GM21381 (cell line): ENCODE results near the gene CCNL2.
"Not testable (repeated sequence)": the region's sequence is repeated elsewhere in the genome, so short reads cannot be mapped to it uniquely, and the experiment has no call there.

ENCODE experiments used
- ATAC-seq: cut with Tn5 transposase; IDR thresholded peaks from one replicate; pipeline ENCODE4 v1.9.1; 2021; ENCODE audit warnings: mild to moderate bottlenecking, moderate library complexity; ENCODE audit not compliant: unreplicated experiment

CCNL2 gene

DNA sequence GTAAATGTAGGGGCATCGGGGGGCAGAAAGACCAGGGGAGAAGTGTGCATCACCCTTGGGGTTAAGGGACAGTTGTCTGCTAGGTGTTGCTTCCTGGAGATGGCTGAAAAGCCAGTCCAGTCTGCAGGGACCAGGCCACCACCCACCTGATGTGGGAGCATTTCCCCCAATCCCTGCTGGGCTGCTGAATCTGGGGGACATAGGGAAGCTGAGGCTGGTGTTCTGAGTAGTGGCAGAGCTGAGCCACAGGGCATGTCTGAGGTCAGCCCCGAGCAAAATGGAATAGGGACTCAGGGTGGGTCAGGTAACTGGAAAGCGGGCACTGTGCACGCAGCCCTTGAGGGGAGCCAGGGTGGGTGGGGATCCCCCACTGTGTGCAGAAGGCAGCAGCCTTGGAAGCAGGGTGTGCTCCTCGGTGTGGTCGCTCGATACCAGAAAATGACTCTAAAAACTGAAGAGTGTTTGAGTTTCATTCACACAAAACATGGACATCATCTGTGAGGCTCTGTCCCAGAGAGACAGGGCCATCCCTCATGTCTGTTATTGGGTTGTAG is 2.4 kb upstream of the CCNL2 start:
- no peak for ATAC-seq

DNA sequence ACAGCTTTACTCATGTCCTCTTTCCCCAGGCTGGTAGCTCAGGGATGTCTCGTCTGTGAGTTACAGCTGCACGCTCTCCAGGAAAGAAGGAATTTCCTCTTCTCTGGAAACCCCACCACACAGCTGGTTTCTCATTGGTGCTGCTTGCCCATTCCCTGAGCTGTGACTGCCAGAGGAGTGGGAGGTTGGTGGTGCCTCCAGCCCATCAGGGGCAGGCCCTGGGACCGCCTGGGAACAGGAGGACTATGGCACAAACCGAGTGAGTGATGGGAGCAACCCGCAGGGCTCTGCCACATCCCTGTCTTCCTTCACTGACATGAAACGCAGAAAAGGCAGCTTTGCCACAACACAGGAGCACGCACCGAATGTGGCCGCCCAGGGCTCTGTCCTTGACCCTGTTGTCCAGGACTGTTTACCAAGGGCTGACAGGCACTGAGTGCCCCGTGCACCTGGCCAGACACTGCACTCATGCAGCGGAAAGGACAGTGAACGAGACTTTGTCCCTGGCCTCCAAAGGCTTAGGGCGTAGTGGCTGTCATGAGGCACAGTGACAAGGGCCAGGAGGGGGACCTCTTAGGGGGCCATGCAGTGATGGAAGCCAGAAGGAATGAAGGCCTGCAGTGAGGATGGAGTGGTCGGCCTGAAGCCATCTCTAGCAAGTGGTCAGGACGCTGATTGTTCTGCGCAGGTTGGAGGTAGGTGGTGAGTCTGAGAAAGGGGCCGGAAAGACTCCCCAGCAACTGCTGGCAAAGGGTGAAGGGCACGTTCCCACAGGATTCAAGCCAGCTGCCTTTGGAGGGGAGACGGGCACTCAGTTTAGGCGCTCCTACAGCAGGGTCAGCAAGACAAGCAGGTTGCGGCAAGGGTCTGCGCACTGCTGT is 1.7 kb upstream of the CCNL2 start:
- ATAC-seq = no peak

DNA sequence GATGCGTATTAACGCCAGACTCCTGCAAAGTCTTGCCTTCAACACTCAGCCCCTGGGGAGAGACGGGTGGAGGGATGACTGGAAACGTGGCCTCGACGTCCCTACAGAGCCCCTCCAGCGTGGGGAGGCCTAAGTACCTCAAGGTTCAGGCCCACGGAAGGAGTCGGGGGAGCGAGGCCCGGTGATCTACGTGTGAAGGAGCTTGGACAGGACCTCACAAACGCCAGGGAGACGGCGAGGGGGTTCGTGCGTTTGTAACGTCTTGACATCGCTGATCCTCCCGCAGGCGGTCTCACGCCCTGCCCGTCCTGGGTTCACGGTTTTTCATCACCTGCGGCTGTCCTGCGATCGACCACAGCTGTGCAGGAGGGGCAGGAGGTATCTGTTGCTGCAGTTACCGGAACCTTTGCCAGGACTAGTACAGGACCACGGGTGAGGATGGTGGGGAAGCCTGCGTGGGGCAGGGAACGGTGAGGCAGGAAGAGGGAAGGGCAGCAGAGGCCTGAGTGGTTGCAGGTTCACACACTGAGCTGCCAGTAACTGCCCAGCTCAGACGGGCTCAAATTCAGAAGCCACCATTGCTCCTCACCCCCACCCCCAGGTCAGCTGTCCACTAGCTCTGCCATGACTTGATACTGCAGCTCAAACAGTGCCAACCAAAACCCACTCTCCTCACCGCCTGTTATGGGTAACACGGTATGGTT is 889 bp upstream of the CCNL2 start:
- ATAC-seq = no peak

DNA sequence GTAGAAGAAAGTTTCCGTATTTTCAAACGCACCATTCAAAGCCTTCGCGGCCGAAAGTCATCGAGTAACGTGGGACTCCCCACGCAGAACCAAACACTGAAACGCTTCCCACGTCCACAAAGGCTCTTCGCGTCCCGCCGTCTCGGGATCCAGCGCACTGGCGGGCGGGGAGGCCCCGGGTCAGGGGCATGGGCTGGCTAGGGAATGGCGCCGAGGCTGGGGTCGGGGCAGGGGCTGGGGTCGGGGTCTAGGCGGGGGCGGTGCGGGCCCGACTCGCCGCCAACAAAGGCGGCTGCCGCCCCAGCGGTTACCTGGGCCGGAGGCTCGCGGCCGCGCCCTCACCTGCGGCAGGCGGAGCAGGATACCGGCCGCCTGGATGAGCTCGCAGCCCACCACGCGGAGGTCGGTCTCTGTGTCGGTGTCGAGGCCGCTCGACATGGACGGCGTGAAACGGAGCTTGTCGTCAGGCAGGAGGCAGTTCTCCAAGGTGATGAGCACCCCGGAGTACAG is 403 bp downstream of the CCNL2 start:
- peak; percentile 13 for ATAC-seq

DNA sequence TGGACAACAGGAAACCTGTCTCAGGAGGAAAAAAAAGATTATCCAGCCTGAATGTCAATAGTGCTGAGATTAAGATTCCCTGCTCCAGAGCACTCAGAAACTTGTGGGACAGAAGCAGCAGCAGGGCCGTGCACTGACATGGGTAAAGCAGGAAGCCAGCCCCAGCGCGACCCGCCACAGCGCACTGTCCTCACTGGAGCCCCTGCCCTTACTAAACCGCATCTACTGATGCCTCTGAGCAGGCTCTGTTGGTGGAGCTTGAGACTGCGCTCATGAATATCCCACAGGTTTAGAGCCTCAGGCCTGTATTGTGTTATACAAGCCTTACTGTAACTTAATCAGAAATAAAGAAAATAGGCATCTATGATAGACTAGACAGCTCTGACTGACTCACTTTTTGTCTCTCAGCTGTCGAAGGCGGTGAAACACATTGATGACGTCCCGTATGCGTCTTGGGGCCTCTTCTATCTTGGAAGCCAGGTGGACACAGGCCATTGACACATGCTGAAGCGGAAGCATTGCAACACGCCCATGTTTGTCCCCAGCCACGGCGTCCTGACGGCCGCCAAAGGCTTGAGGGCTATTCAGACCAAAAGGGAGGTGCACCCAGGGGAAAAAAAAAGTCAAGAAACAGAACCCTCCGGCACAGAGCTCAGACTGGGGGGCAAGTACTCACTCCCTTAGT is 1.2 kb downstream of the CCNL2 start:
- ATAC-seq = no peak

DNA sequence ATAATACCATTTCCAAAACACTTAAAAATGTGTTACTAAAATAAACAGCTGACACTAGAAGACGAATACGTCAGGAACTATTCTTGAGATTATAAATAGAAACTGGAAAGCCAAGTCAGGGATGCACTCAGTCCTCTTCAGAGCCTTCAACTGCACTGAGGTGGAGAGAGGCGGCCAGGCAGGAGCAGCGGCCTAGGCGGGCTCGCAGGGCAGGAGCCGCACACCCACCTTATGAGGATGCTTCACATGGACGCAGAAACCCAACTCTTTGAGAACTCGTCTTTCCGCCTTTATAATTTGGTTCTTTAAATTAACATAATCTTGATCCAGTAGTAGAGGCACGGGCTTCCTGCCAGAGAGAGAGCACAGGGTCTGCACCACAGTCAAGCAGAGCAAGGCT is 4.0 kb downstream of the CCNL2 start:
- no peak for ATAC-seq

DNA sequence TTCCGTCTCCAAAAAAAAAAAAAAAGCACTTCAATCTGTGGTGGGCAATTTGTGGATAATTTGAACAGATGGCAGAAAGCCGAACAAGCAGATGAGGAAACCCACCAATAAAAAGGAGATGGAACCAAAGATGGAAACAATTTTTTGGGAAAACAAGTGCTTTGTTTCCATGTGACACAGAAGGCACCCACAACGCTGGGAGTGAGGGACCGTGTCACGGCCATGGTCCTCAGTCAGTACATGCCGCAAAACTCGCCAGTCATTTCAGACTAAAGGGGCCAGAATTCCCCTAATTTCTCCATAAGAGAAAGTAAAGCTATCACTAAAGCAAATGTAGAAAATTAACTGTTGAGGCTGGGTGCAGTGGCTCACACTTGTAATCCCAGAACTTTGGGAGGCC is 5.0 kb downstream of the CCNL2 start:
- ATAC-seq = no peak

DNA sequence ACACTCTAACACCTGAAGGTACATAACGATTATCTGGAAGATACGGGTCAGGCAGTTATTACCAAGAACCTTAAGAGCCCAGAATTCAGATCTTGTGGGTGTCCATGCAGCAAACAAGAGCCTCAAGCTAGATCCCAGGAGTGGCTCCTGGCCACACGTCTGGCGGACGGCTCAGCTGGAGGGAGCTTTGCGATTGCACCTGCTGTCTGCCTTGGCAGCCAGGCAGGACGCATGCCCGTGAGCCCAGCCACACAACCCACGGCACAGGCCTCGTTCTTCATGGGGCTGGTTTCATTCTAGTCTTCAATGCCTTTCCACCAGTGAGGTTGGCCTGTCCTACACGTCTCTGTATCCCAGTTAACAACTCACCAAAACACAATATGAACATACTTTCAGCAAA is 5.7 kb downstream of the CCNL2 start:
- no peak for ATAC-seq

DNA sequence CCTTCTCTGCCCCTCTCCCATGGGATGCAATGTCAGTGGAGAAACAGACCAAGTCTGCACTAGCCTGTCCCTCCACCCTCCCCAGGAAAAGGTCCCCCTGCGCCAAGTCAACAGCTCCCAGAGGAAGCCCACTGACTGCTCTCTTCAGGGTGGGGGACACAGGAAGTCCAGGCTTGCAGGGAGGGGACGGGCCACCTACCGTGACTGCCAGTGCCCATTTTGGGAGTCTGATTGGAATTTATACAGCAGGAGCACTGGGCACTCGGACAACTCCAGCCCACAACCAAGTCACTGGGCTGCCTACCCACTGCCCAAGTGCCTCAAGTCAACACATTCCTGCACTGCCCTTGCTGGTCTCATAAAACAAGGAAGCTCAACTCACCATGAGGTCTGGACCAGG is 6.1 kb downstream of the CCNL2 start:
- ATAC-seq = no peak

DNA sequence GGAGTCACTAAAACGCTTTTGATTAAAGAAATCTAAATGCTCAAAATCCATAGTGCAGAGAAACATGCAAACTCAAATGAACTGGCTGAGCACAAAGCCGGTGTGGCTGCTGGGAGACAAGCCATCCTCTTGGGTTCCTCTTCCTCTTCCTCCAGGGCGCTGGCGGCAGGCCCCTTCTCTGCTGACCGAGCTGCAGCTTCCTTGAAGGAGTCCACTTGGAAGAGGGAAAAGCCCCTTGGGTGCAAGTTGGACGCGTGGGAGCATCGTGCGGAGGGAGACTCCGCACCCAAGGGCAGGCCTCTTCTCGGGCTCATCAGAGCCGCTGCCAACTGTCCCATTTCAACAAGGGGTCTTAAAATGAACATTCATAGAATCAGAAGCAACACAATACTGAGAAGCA is 7.9 kb downstream of the CCNL2 start:
- no peak for ATAC-seq

DNA sequence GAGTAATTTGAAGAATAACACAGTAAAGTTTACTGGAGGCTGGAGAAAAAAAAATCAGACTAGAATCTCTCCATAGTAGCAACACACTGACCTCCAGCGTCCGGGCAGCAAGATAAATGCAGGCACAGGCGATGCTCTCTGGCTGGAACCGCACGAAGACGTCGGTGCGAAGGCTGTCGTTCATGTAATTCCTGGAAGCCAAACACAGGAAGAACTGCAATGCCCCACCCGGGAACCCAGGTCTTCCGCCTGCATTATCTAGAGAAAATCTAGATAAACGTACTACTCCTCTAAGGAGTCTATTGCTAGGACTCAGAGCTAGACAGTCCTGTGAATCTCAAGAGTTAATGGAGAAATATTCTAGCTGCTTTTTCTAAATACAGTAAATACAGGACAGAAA is 8.5 kb downstream of the CCNL2 start:
- ATAC-seq = no peak

DNA sequence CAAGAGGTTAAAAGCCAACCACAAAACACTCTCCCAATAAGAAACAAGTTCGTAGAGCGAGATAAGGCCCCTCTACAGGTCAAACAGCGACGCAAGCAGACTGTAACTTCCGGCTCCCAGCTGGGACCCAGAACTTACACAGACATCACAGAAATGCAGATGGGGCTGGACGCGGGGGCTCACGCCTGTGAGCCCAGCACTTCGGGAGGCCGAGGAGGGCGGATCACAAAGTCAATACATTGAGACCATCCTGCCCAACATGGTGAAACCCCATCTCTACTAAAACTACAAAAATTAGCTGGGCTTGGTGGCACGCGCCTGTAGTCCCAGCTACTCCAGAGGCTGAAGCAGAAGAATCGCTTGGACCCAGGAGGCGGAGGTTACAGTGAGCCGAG is 11.1 kb downstream of the CCNL2 start:
- ATAC-seq = no peak

DNA sequence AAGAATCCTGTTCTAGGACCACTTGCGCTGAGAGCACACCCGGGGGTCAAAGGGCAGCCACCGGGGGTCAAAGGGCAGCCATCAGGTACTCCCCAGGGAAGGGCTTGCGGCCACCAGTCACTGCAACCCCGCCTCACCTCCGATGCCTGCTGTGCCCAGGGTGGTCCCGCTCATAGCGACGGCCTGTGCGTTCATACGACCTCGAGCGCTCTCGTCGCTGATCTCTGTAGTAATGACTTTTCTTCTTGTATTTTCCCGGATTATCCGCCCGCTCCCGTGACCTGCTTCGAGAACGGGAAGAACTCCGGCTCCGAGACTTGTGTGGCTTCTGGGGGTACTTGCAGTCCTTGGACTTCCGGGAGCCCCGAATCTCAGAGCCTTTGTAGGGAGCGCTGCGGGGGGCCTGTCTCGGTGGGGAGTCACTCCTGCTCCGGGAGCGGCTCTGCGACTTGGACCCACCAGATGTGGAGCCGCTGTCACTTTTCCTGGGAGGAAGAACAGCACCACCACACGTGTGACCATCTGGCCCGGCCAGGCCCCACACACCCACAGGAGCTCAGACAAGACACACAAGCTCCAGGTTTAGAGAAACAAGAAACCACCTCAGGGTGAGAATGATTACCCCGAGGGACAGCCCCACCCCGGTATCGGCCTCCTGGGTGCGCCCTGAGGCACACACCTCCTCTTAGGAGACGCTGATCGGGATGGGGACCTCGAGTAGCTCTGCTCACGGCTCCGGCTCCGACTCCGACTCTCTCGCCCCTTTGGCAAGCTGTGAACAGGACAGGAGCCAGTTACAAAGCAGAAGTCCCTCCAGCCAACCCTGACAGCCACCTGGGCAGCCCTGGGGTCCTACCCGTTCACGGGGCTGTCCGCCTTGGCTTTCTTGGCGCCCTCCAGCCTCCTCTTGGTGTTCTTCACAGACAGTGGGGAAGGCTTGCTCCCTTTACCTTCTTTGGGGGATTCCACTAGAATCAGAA is 11.7 kb downstream of the CCNL2 start:
- ATAC-seq = no peak

DNA sequence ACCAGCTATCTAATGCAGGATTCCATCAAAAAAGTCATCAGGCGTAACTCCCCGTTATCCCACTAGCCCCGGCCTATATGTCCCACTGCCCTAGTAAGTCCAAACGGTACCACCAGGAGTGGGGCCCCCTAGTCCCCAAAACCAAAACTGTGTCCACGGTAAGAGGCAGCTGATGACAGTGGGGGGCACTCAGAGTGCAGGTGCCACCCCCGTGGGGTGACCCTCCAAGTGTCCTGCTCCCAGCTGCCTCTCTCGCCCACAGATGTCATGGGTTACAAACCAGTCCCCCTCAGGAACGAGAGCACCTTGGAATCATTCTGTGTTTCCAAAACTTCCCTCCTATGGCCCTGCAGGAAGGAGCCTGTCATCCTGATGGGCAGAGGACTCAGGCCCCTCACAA is 13.2 kb downstream of the CCNL2 start:
- ATAC-seq = no peak

DNA sequence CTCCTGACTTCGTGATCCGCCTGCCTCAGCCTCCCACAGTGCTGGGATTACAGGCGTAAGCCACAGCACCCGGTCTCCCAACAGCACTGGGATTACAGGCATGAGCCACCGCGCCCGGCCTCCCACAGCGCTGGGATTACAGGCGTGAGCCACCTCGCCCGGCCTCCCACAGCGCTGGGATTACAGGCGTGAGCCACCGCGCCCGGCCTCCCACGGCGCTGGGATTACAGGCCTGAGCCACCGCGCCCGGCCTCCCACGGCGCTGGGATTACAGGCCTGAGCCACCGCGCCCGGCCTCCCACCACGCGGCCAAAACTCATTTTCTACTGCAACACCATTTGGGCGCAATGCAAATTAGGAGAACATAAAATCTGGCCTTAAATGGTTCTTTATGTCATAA is 13.8 kb downstream of the CCNL2 start:
- ATAC-seq = not testable (repeated sequence)

DNA sequence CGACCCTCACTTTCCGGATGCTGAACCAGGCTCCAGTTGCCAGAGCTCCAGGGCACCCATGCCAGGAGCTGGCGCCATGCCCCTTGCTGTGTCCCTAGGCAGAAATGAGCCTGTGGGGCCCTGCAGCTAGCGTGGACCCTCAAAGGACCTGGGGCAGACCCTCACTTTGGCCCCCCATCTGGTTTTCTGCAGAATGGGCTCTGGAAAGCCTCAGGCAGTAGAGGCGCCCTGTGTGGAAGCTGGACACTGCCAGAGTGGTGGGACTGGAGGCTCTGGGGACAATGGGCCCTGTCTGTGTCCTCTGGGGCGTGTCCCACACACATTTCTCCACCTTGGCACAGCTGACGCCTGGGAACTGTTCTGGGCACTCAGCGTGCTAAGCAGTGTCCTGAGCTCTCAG is 17.8 kb downstream of the CCNL2 start:
- ATAC-seq = no peak

DNA sequence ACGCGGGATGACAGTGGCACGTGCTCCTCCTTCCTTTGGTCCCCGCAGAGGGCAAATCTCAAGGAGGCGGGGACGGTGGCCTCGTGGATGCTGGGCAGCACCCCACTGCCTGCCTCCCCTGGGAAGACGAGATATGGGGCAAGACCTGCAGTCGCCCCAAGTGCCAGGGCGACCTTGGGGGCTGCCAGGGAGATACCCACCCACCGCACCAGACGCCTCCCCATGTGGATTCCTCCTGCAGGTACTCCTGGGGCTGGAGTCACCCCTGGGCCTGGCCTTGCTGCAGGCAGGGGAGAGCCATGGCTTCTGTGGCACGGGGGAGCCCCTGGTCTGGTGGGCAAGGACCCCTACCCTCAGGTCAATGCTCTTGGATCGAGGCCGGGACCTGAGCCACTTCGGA is 18.3 kb downstream of the CCNL2 start:
- no peak for ATAC-seq

DNA sequence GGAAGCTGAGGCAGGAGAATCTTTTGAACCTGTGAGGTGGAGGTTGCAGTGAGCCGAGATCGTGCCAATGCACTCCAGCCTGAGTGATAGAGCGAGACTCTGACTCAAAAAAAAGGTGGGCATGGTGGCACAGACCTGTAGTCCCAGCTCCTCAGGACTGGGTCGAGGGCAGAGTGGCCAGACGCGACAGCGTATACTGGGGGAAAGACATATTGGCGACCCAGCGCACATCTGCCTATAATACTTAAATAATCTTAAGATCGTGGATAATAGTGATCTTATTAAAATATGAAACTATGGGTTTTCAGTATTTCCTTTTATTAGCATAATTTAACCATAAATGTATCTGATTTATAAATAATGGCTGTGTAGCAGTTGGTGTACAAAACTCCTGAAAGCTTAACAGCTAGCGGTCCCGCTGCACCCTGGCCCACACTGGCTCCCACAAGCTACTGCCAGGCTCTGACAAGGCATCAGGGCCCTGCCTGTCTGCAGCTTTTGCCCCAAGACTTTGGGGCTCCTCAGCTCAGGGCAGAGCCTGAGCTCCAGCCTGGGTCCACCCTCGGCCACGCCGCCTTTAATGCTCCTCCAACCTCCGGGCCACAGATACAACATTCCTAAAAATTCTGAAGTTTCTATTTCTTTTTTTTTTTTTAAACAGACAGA is 21.5 kb downstream of the CCNL2 start:
- ATAC-seq = no peak

DNA sequence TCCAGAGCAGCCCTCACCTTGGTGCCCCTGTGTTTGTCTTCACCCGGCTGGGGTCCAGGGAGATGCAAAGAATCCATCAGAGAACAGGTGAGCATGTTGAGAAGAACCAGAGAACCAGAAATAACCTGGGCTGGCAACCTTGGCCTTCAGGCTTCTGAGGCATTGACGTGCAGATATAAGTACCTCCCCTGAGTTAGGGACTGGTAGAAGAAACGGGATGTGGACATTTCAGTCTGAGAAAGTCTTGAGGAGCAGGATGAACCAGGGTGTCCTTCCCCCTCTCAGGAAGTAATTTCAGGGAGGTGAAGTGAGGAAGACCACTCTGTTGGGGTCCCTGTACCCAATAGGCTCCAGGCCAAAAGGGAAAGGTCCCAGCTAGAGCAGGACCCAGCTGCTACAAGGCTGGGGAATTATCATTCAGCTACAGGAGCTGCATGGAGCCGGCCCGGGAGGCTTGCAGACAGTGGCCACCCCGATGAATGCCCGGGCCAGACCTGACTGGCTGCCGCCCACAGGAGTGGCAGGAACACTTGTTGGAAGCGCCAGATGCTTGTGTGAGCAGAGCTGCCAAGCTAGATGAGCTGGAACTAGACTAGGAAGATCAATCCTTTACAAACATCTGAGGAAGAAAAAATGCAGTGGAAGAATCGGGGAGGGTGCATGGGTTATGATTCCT is 22.4 kb downstream of the CCNL2 start:
- no peak for ATAC-seq
